AG04450 (cell line): Measurements from ENCODE around the gene MAT1A. TPM values are rescaled to one million over a fixed set of nuclear protein-coding genes. Genes with fewer than 3 reads are reported as not detected.
"Not testable (repeated sequence)": the region's sequence is repeated elsewhere in the genome, so short reads cannot be mapped to it uniquely, and the experiment has no call there.

Experiments
- CTCF ChIA-PET: fragments of 300-600, 350-600 bp; formaldehyde crosslinking; extraction: SDS; loops from one replicate; lab custom pipeline; 2022; ENCODE audit warnings: antibody characterized with exemption, inconsistent platforms; lab: Charles Lee
- POLR2A ChIA-PET: fragments of 350-600 bp; formaldehyde crosslinking; extraction: SDS; loops from one replicate; lab custom pipeline; 2021; ENCODE audit warnings: antibody characterized with exemption, inconsistent platforms; lab: Yijun Ruan, JAX
- DNase-seq: peaks from one replicate; pipeline ENCODE4 v3.0.0-alpha.2; 2011; ENCODE audit warnings: low read depth, low spot score
- H3K27ac ChIP-seq: one replicate; pipeline ENCODE4 v1.5.1; 2012; ENCODE audit warnings: low read depth, low read length, control low read depth
- H3K27me3 ChIP-seq: one replicate; pipeline ENCODE4 v1.6.0; 2012; ENCODE audit warnings: low read length; ENCODE audit not compliant: control insufficient read depth, insufficient read depth
- H3K4me3 ChIP-seq: 2 replicates; pipeline ENCODE4 v1.5.1; 2011; ENCODE audit warnings: mild to moderate bottlenecking, low read depth, low read length, control low read depth
- H3K9me3 ChIP-seq: 2 replicates; pipeline ENCODE4 v1.5.1; 2012; ENCODE audit warnings: low read length; ENCODE audit not compliant: control insufficient read depth, insufficient read depth
- polyA plus RNA-seq: library from polyadenylated mRNA; depleted of rRNA; stranded (reverse); fragments of >200 nt; gene quantifications from 2 replicates; pipeline ENCODE4 v1.2.3, GENCODE V29; 2011; rRNA removed

MAT1A gene
- polyA plus RNA-seq, 1 experiment: not detected

DNA sequence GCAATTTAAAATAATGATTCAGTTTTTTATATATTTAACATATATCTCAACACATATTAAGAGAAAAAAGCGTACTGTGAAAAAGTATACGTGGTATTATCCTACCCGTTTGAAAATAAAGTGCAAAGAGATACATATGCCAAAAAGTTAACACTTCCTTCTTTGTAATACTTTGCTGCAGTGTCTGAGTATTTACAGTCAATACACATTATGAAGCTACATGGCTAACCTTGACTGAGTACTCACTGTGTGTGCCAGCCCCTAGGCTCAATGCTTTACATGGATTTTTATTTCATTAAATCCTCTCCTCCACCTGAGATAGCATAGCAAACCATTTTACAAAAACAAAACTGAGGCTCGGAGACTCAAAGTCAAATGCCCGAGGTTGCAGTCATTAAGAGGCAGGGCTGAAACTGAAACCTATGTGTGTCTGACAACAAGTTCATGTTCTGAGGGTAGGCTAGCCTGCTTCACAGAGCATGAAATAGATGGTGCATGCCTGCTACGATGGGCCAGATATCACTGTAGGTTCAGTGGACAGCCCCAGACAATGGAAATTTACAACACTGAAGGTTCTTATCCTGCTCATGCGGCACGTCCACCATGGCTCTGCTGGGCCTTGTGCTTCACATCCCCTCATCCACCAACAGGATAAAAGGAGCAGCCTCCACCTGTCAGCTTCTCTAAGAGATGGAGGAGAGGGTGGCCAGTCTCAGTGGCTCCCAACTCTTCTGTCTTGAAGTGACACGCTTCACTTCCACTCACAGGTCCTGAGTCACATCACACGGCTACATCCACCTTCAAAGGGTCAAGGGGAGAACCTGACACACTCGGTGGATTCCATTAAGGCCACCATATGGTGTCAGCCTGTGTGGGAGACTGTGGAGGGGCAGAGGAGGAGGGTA lies 54.9 kb downstream of the MAT1A start:
- H3K27ac ChIP-seq, POLR2A ChIA-PET, H3K9me3 ChIP-seq, CTCF ChIA-PET, H3K4me3 ChIP-seq, DNase-seq, H3K27me3 ChIP-seq: not testable (repeated sequence)

DNA sequence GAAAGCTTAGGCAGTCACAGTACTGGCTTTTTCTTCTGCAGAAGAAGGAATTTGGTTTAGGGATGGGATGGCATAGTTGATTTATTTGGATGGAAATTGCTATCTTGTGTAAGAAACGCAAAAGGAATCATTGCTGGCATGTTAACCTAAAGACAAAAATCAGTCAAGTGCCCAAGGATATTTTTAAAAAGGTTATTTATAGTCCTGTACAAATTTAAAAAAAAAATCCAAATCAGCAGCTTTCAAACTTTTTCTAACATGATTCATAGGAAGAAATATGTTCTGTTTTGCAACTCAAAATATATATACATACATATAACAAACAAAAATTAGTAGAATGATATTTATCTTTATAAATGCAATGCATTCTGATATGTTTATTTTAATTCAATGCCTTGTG lies 55.6 kb downstream of the MAT1A start:
- H3K4me3 ChIP-seq, H3K27ac ChIP-seq, H3K9me3 ChIP-seq, DNase-seq, H3K27me3 ChIP-seq, POLR2A ChIA-PET: not testable (repeated sequence)
- CTCF ChIA-PET: interaction anchor here (1.0 kb wide), 1 partner anchor 27 kb away, joined by 3 read pairs; no protein-coding TSS in a partner anchor

- H3K4me3 ChIP-seq, H3K9me3 ChIP-seq, H3K27me3 ChIP-seq, H3K27ac ChIP-seq, POLR2A ChIA-PET, DNase-seq: not testable (repeated sequence)
- CTCF ChIA-PET: interaction anchor here (0.6 kb wide), 1 partner anchor 159 kb away, joined by 3 read pairs; no protein-coding TSS in a partner anchor
Observed at GRCh38 chr10:80226723-80227122, 62.7 kb downstream of the MAT1A start.

GRCh38 chr10:80223031-80223419 lies 66.4 kb downstream of the MAT1A start:
- H3K27me3 ChIP-seq, H3K27ac ChIP-seq, DNase-seq, H3K9me3 ChIP-seq, POLR2A ChIA-PET, H3K4me3 ChIP-seq: not testable (repeated sequence)
- CTCF ChIA-PET: interaction anchor here (0.7 to 2.4 kb wide), 22 partner anchors 10 to 176 kb away, joined by 3 to 73 read pairs (median 4); partner anchors contain the start of gene TMEM254

Other genes with a start within 250 kb of the MAT1A start
- gene TMEM254, start 211.0 kb downstream of the MAT1A start, polyA plus RNA-seq: 24.4 and 34.4 TPM in 2 replicates
- 11.5 and 14.2 TPM in 2 replicates for gene PLAC9, start 156.9 kb downstream of the MAT1A start, polyA plus RNA-seq
- 161 and 182 TPM in 2 replicates for gene ANXA11, start 84.1 kb downstream of the MAT1A start, polyA plus RNA-seq
- gene DYDC1, start 67.1 kb upstream of the MAT1A start, polyA plus RNA-seq: not detected in 2 replicates
- not detected in 2 replicates for gene DYDC2, start 67.1 kb upstream of the MAT1A start, polyA plus RNA-seq
- gene PRXL2A, start 118.9 kb upstream of the MAT1A start, polyA plus RNA-seq: 3.9 and 5.2 TPM in 2 replicates
- gene TSPAN14, start 164.7 kb upstream of the MAT1A start, polyA plus RNA-seq: 27.3 and 32.5 TPM in 2 replicates
- not detected in 2 replicates for gene SH2D4B, start 248.2 kb upstream of the MAT1A start, polyA plus RNA-seq